Nephron progenitor cell (in vitro differentiated cells): ENCODE measurements around the gene SLC29A4.
"Not testable (repeated sequence)": the region's sequence is repeated elsewhere in the genome, so short reads cannot be mapped to it uniquely, and the experiment has no call there.

Experiments used
- DNase-seq: peaks from one replicate; pipeline ENCODE4 v3.0.0; 2021
- H3K27ac Mint-ChIP-seq: 2 replicates; pipeline ENCODE4 v1.8.0; 2021; ENCODE audit warnings: mild to moderate bottlenecking, moderate library complexity, mixed read lengths
- H3K27me3 Mint-ChIP-seq: 2 replicates; pipeline ENCODE4 v1.8.0; 2021; ENCODE audit warnings: mild to moderate bottlenecking, low read depth, mixed read lengths; ENCODE audit not compliant: poor library complexity
- H3K36me3 Mint-ChIP-seq: 2 replicates; pipeline ENCODE4 v1.8.0; 2021; ENCODE audit warnings: low read depth, mixed read lengths
- H3K4me1 Mint-ChIP-seq: 2 replicates; pipeline ENCODE4 v1.8.0; 2021; ENCODE audit warnings: mixed read lengths
- H3K4me3 Mint-ChIP-seq: 2 replicates; pipeline ENCODE4 v1.8.0; 2021; ENCODE audit warnings: mild to moderate bottlenecking, moderate library complexity, mixed read lengths
- H3K9me3 Mint-ChIP-seq: 2 replicates; pipeline ENCODE4 v1.8.0; 2021; ENCODE audit warnings: mild to moderate bottlenecking, moderate library complexity, mixed read lengths
- TF ChIP-seq, protein P1 (sequence below): fragments of 200-600 bp; sonication (generic); IDR thresholded peaks from 2 replicates; pipeline ENCODE4 v1.5.0; 2021; ENCODE audit warnings: antibody characterized with exemption

The SLC29A4 gene

GRCh38 chr7:5266191-5267028 lies 16.3 kb upstream of the SLC29A4 start:
- Mint-ChIP-seq H3K4me3 (no peak overlapping the region), H3K27me3 (peaks cover 15% of the 10 kb centered on the region), H3K36me3 (no peaks in the 10 kb centered on the region), H3K27ac (no peak overlapping the region), H3K9me3 (peaks cover 5% of the 10 kb centered on the region), H3K4me1 (peaks cover 26% of the 10 kb centered on the region)
- peak; percentile 27 for DNase-seq
- TF ChIP-seq, protein P1, sequence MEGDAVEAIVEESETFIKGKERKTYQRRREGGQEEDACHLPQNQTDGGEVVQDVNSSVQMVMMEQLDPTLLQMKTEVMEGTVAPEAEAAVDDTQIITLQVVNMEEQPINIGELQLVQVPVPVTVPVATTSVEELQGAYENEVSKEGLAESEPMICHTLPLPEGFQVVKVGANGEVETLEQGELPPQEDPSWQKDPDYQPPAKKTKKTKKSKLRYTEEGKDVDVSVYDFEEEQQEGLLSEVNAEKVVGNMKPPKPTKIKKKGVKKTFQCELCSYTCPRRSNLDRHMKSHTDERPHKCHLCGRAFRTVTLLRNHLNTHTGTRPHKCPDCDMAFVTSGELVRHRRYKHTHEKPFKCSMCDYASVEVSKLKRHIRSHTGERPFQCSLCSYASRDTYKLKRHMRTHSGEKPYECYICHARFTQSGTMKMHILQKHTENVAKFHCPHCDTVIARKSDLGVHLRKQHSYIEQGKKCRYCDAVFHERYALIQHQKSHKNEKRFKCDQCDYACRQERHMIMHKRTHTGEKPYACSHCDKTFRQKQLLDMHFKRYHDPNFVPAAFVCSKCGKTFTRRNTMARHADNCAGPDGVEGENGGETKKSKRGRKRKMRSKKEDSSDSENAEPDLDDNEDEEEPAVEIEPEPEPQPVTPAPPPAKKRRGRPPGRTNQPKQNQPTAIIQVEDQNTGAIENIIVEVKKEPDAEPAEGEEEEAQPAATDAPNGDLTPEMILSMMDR, result no peak

DNA sequence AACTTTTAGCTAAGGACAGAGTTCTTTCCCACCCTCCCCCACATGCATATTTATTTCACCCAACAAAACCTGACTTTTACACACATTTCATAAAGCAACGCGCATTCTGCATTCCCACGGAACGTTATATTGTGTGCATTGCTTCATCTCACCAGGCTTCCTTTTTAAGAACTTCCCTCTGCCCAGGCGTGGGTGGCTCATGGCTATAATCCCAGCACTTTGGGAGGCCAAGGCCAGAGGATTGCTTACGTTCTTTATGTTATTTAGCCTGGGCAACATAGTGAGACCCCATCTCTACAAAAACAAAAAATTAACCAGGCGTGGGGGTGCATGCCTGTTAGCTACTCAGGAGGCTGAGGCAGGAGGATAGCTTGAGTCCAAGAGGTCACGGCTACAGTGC lies 14.9 kb upstream of the SLC29A4 start:
- DNase-seq, H3K4me3 Mint-ChIP-seq, H3K36me3 Mint-ChIP-seq, H3K9me3 Mint-ChIP-seq, H3K27ac Mint-ChIP-seq: not testable (repeated sequence)
- Mint-ChIP-seq H3K4me1 (peaks cover 22% of the 10 kb centered on the region), H3K27me3 (peaks cover 17% of the 10 kb centered on the region)

- H3K4me3 Mint-ChIP-seq, H3K27ac Mint-ChIP-seq, H3K36me3 Mint-ChIP-seq, DNase-seq, H3K9me3 Mint-ChIP-seq: not testable (repeated sequence)
- H3K27me3 Mint-ChIP-seq, result peaks cover 17% of the 10 kb centered on the region
- H3K4me1 Mint-ChIP-seq, result peaks cover 10% of the 10 kb centered on the region
These were observed 12.6 kb upstream of the SLC29A4 start for GRCh38 chr7:5269992-5270657.

- Mint-ChIP-seq H3K27ac (no peak overlapping the region), H3K27me3 (peaks cover 14% of the 10 kb centered on the region), H3K4me3 (no peak overlapping the region), H3K9me3 (peaks cover 5% of the 10 kb centered on the region), H3K4me1 (peaks cover 6% of the 10 kb centered on the region), H3K36me3 (no peaks in the 10 kb centered on the region)
- TF ChIP-seq, protein P1, result no peak
- DNase-seq, result no peak
These were observed 12.0 kb upstream of the SLC29A4 start for GRCh38 chr7:5270788-5271187.

DNA sequence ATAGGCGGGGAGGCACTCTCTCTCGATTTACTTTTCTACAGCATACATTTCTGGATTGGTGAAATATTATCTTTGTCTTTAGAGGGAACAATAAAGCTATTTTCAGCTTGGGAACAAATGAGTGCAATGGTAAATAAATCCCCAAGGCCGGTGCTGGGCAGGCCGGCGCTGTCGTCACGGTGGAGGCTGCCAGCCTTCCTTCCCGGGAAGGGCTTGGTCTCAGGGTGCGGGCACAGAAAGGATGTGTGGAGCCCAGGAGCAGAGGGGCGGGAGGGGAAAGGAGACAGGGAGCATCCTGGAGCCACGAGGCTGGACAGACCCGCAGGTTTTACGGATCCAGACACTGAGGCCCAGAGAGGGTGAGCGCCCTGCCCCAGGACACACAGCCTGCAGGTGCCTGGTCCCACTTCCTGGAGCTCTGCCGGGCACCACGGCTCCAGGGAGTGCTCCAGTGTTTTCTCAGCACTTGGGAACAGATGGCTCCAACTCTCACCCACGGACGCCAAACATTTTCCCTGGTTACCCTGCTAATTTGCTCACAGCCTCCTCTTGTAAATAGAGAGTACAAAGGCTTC lies 8.8 kb upstream of the SLC29A4 start:
- H3K9me3 Mint-ChIP-seq, DNase-seq, H3K27ac Mint-ChIP-seq, H3K4me3 Mint-ChIP-seq, H3K36me3 Mint-ChIP-seq, H3K4me1 Mint-ChIP-seq: not testable (repeated sequence)
- peaks cover 21% of the 10 kb centered on the region for H3K27me3 Mint-ChIP-seq

GRCh38 chr7:5274441-5274840 lies 8.3 kb upstream of the SLC29A4 start:
- no peak for DNase-seq
- no peak overlapping the region for H3K4me3 Mint-ChIP-seq
- peaks cover 5% of the 10 kb centered on the region for H3K9me3 Mint-ChIP-seq
- H3K27ac Mint-ChIP-seq, result no peak overlapping the region
- H3K27me3 Mint-ChIP-seq, result peaks cover 21% of the 10 kb centered on the region
- TF ChIP-seq, protein P1, result no peak
- H3K36me3 Mint-ChIP-seq, result no peaks in the 10 kb centered on the region
- no peaks in the 10 kb centered on the region for H3K4me1 Mint-ChIP-seq

DNA sequence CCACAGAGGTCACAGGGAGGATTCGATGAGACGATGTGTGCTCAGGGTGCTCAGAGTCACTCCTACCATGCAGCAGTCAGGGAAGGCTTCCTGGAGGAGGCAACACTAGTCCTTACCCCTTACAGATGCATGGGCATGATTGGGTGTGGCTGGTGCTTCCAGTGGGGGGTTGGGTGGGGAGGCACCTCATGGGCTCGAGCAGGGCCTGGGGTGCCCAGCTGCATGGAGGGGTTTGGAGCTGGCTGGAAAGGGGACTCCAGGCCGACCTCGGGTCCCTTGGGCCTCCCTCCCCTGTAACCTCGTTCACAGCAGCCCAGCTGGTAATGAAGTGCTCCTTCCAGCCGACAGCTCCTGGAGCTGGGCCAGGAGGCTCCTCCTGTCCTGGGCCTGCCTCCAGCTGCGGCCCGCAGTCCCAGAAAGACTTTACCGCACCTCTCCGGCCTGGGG lies 7.7 kb upstream of the SLC29A4 start:
- H3K4me1 Mint-ChIP-seq, DNase-seq, H3K4me3 Mint-ChIP-seq, H3K36me3 Mint-ChIP-seq, H3K27ac Mint-ChIP-seq, H3K9me3 Mint-ChIP-seq: not testable (repeated sequence)
- H3K27me3 Mint-ChIP-seq, result peaks cover 27% of the 10 kb centered on the region

DNA sequence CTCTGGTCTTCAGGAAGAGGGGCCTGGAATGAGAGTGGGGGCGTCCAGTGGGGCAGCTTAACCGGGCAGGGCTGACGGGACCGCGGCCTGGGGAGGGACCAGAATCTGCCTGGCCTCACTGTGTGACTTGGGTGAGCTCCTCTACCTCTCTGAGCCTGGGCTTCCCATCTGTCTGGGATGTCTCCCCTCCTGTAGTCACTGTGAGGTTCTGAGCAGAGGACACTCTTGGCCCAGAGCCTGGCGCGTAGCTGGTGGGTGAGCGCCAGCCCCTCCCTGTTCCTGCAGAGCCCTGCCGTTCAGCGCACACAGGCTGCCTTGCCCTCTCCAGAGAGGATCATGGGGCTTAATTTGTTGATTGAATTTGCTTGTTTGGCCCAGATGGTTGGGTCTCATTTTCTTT lies 7.2 kb upstream of the SLC29A4 start:
- not testable (repeated sequence) for H3K4me1 Mint-ChIP-seq, H3K36me3 Mint-ChIP-seq, H3K9me3 Mint-ChIP-seq, H3K4me3 Mint-ChIP-seq, H3K27ac Mint-ChIP-seq, DNase-seq
- peaks cover 30% of the 10 kb centered on the region for H3K27me3 Mint-ChIP-seq

DNA sequence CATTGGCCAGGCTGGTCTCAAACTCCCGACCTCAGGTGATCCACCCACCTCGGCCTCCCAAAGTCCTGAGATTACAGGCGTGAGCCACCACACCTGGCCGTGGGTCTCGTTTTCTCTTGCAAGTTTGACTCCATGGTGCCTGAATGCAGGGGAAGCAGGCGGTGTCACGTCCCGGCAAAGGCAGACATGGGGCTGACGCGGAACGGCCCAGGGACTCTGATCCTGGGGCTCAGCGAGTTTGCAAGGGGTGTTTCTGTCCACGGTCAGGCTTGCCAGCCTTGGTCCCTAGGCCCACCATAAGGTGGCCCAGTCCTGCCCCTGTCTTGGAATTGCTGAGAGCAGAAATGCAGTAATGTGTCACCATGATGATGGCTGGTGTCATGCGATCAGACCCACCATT lies 6.6 kb upstream of the SLC29A4 start:
- H3K27ac Mint-ChIP-seq, H3K4me1 Mint-ChIP-seq, H3K36me3 Mint-ChIP-seq, H3K9me3 Mint-ChIP-seq, H3K4me3 Mint-ChIP-seq, DNase-seq: not testable (repeated sequence)
- peaks cover 34% of the 10 kb centered on the region for H3K27me3 Mint-ChIP-seq
